GM19025 (cell line): ENCODE data around the gene CORO1A.
"Not testable (repeated sequence)": the region's sequence is repeated elsewhere in the genome, so short reads cannot be mapped to it uniquely, and the experiment has no call there.

Experiments
- ATAC-seq: cut with Tn5 transposase; IDR thresholded peaks from one replicate; pipeline ENCODE4 v1.9.1; 2021; ENCODE audit warnings: mild to moderate bottlenecking, low read depth, moderate library complexity; ENCODE audit not compliant: unreplicated experiment

Gene CORO1A

GRCh38 chr16:30183233-30184095, at the start of gene CORO1A:
Gene CORO1A (plus strand): TSS chr16:30183602. CDS start chr16:30185210, 1,608 bp downstream.
- peak; percentile 54 for ATAC-seq

- no peak for ATAC-seq
Observed at GRCh38 chr16:30136971-30137605, 46.3 kb upstream of the CORO1A start.

- no peak for ATAC-seq
Observed at GRCh38 chr16:30137897-30138296, 45.5 kb upstream of the CORO1A start.

- ATAC-seq, result no peak
Observed at GRCh38 chr16:30139583-30140481, 43.6 kb upstream of the CORO1A start.

- ATAC-seq, result no peak
Observed at GRCh38 chr16:30141750-30142149, 41.7 kb upstream of the CORO1A start.

- ATAC-seq, result no peak
Observed at GRCh38 chr16:30142672-30143346, 40.6 kb upstream of the CORO1A start.

- no peak for ATAC-seq
Observed at GRCh38 chr16:30143347-30143702, 40.1 kb upstream of the CORO1A start.

GRCh38 chr16:30144017-30144416, 39.4 kb upstream of the CORO1A start:
- ATAC-seq, result no peak

GRCh38 chr16:30144917-30145316, 38.5 kb upstream of the CORO1A start:
- ATAC-seq, result no peak

- no peak for ATAC-seq
Observed at GRCh38 chr16:30145657-30146056, 37.7 kb upstream of the CORO1A start.

GRCh38 chr16:30147843-30148510, 35.4 kb upstream of the CORO1A start:
- no peak for ATAC-seq

GRCh38 chr16:30149250-30149930, 34.0 kb upstream of the CORO1A start:
- ATAC-seq, result no peak

- no peak for ATAC-seq
Observed at GRCh38 chr16:30151091-30151490, 32.3 kb upstream of the CORO1A start.

- ATAC-seq, result no peak
Observed at GRCh38 chr16:30152517-30152916, 30.9 kb upstream of the CORO1A start.

- ATAC-seq, result no peak
Observed at GRCh38 chr16:30155188-30155587, 28.2 kb upstream of the CORO1A start.

- no peak for ATAC-seq
Observed at GRCh38 chr16:30157214-30157613, 26.2 kb upstream of the CORO1A start.

GRCh38 chr16:30163538-30163937, 19.9 kb upstream of the CORO1A start:
- ATAC-seq, result no peak

- ATAC-seq, result no peak
Observed at GRCh38 chr16:30166202-30166902, 17.1 kb upstream of the CORO1A start.

- ATAC-seq, result not testable (repeated sequence)
Observed at GRCh38 chr16:30168746-30169145, 14.7 kb upstream of the CORO1A start.
